GOT3 (cell line): Measurements from ENCODE around the gene SORCS1.

Experiments used
- DNase-seq: peaks from one replicate; lab custom pipeline; 2025; ENCODE audit warnings: mixed read lengths; lab: John Stamatoyannopoulos, UW

SORCS1 gene

GRCh38 chr10:106661133-106661766 lies 503.3 kb downstream of the SORCS1 start:
- no peak for DNase-seq

- DNase-seq, result no peak
Observed at GRCh38 chr10:106660550-106660949, 504.0 kb downstream of the SORCS1 start.

- no peak for DNase-seq
Observed at GRCh38 chr10:106655636-106656035, 508.9 kb downstream of the SORCS1 start.

GRCh38 chr10:106655165-106655564 lies 509.3 kb downstream of the SORCS1 start:
- no peak for DNase-seq

- no peak for DNase-seq
Observed at GRCh38 chr10:106652279-106652678, 512.2 kb downstream of the SORCS1 start.

GRCh38 chr10:106648534-106649481 lies 515.7 kb downstream of the SORCS1 start:
- no peak for DNase-seq

GRCh38 chr10:106643473-106643872 lies 521.0 kb downstream of the SORCS1 start:
- DNase-seq, result no peak

GRCh38 chr10:106637873-106638272 lies 526.6 kb downstream of the SORCS1 start:
- no peak for DNase-seq

GRCh38 chr10:106636766-106637491 lies 527.6 kb downstream of the SORCS1 start:
- no peak for DNase-seq

- DNase-seq, result no peak
Observed at GRCh38 chr10:106635947-106636346, 528.6 kb downstream of the SORCS1 start.

GRCh38 chr10:106631016-106631702 lies 533.3 kb downstream of the SORCS1 start:
- DNase-seq, result no peak

- no peak for DNase-seq
Observed at GRCh38 chr10:106626371-106626770, 538.1 kb downstream of the SORCS1 start.

- no peak for DNase-seq
Observed at GRCh38 chr10:106625751-106626150, 538.8 kb downstream of the SORCS1 start.

GRCh38 chr10:106619346-106619745 lies 545.2 kb downstream of the SORCS1 start:
- no peak for DNase-seq

GRCh38 chr10:106618646-106619045 lies 545.9 kb downstream of the SORCS1 start:
- no peak for DNase-seq

- DNase-seq, result no peak
Observed at GRCh38 chr10:106615081-106615480, 549.4 kb downstream of the SORCS1 start.

- no peak for DNase-seq
Observed at GRCh38 chr10:106614293-106614692, 550.2 kb downstream of the SORCS1 start.

- no peak for DNase-seq
Observed at GRCh38 chr10:106612381-106612780, 552.1 kb downstream of the SORCS1 start.

GRCh38 chr10:106609470-106610266 lies 554.8 kb downstream of the SORCS1 start:
- DNase-seq, result no peak

- DNase-seq, result no peak
Observed at GRCh38 chr10:106608066-106608465, 556.4 kb downstream of the SORCS1 start.

- DNase-seq, result no peak
Observed at GRCh38 chr10:106595281-106595680, 569.2 kb downstream of the SORCS1 start.
